HepG2 (cell line): ENCODE results near the gene KLF13. TPM values are rescaled to one million over a fixed set of nuclear protein-coding genes. Genes with fewer than 3 reads are reported as not detected.

Experiments
- ATAC-seq: fragments of 200-7000 bp; cut with Tn5 transposase; 3 replicates; pipeline ENCODE4 v1.9.1; 2020; ENCODE audit warnings: mild to moderate bottlenecking, moderate library complexity
- BruUV-seq: library from RNA; stranded (reverse); fragments of 400-500 nt; replicated peaks from 2 replicates; lab custom pipeline; 2021; lab: Mats Ljungman, UMichigan
- CTCF ChIA-PET: fragments of 300-600 bp; formaldehyde crosslinking; extraction: SDS; loops from one replicate; lab custom pipeline; 2021; ENCODE audit warnings: low total read pairs, inconsistent platforms, low intra/inter-chr PET ratio; lab: Yijun Ruan, JAX
- POLR2A ChIA-PET: fragments of 350-600 bp; sonication (Branson Sonifier 250); formaldehyde crosslinking; loops from one replicate; lab custom pipeline; 2020; ENCODE audit warnings: antibody characterized with exemption, inconsistent platforms; lab: Yijun Ruan, JAX
- DNase-seq: peaks from one replicate; pipeline ENCODE4 v3.0.0-alpha.2; 2015; ENCODE audit warnings: low spot score
- FAIRE-seq: peaks from 3 replicates; lab custom pipeline; 2011; peaks lifted over from hg19 to GRCh38; lab: Jason Lieb, UNC
- H2AFZ ChIP-seq: one replicate; pipeline ENCODE4 v1.6.1; 2011; ENCODE audit warnings: low read length, inconsistent platforms
- H3K27ac ChIP-seq: fragments of 300-600 bp; 3 replicates; pipeline ENCODE4 v1.8.0; 2011; ENCODE audit warnings: mixed run types, mild to moderate bottlenecking, mixed read lengths, low read length, inconsistent platforms; ENCODE audit not compliant: insufficient read depth; ENCODE audit errors: extremely low read length
- H3K27me3 ChIP-seq, 2 experiments: fragments of 200-600 bp in 1 of 2; 2 replicates in 1 of 2; 3 replicates in 1 of 2; pipeline versions ENCODE4 v1.6.0 to v1.8.0; 2011; ENCODE audit warnings: low read length in 2 of 2, mild to moderate bottlenecking in 2 of 2, moderate library complexity in 2 of 2, inconsistent platforms in 1 of 2; ENCODE audit not compliant: insufficient read depth in 2 of 2, control insufficient read depth in 1 of 2
- H3K36me3 ChIP-seq, 2 experiments: fragments of 200-600 bp in 1 of 2; replicated peaks in 1 of 2; 2 replicates in 1 of 2; 3 replicates in 1 of 2; pipeline versions ENCODE4 v1.5.1 to v1.8.0; 2011; ENCODE audit warnings: low read length in 2 of 2, inconsistent platforms in 1 of 2; ENCODE audit not compliant: insufficient read depth in 2 of 2, control insufficient read depth in 1 of 2
- H3K4me1 ChIP-seq: 2 replicates; pipeline ENCODE4 v1.5.1; 2012; ENCODE audit warnings: low read length, inconsistent platforms; ENCODE audit not compliant: insufficient read depth
- H3K4me2 ChIP-seq: 2 replicates; pipeline ENCODE4 v1.6.0; 2011; ENCODE audit warnings: low read depth, low read length, inconsistent platforms
- H3K4me3 ChIP-seq, 3 experiments: fragments of 200-600 bp in 1 of 3; sonication (generic), shearing (Covaris generic) in 1 of 3; replicated peaks in 1 of 3; 2 replicates each; pipeline ENCODE4 v1.5.1; 2011 to 2016; ENCODE audit warnings: low read length in 3 of 3, inconsistent platforms in 2 of 3, low read depth in 2 of 3, mild to moderate bottlenecking in 2 of 3, control low read depth in 1 of 3, mixed read lengths in 1 of 3; ENCODE audit not compliant: insufficient read depth in 1 of 3
- H3K79me2 ChIP-seq: one replicate; pipeline ENCODE4 v1.6.1; 2011; ENCODE audit warnings: low read length, inconsistent platforms; ENCODE audit not compliant: insufficient read depth
- H3K9ac ChIP-seq: 2 replicates; pipeline ENCODE4 v1.6.0; 2011; ENCODE audit warnings: mild to moderate bottlenecking, low read depth, low read length, inconsistent platforms; ENCODE audit not compliant: insufficient read depth
- H3K9me3 ChIP-seq: 2 replicates; pipeline ENCODE4 v1.5.1; 2012; ENCODE audit warnings: mild to moderate bottlenecking, low read length
- H4K20me1 ChIP-seq: 2 replicates; pipeline ENCODE4 v1.6.0; 2011; ENCODE audit warnings: inconsistent platforms, mild to moderate bottlenecking, low read length, moderate library complexity; ENCODE audit not compliant: insufficient read depth
- BORCS8-MEF2B ChIP-seq: sonication (generic); formaldehyde crosslinking; IDR thresholded peaks from 2 replicates; pipeline ENCODE4 v1.8.0; 2022; ENCODE audit warnings: mild to moderate bottlenecking, missing genetic modification reagents
- FOXK2 ChIP-seq: fragments of 450-650 bp; IDR thresholded peaks from 2 replicates; pipeline ENCODE4 v1.6.1; 2016
- FOXO1 ChIP-seq: sonication (generic); formaldehyde crosslinking; IDR thresholded peaks from 2 replicates; pipeline ENCODE4 v1.4.0; 2020; ENCODE audit warnings: missing genetic modification reagents
- GABPA ChIP-seq, 2 experiments: IDR thresholded peaks; 2 replicates each; pipeline ENCODE4 v1.6.1; 2011 to 2016; ENCODE audit warnings: low read depth in 2 of 2, low read length in 1 of 2, missing biosample characterization in 1 of 2, missing genetic modification characterization in 1 of 2
- HIVEP1 ChIP-seq: sonication (generic); formaldehyde crosslinking; IDR thresholded peaks from 2 replicates; pipeline ENCODE4 v1.4.0; 2020; ENCODE audit warnings: mild to moderate bottlenecking, missing genetic modification reagents
- ISL2 ChIP-seq: sonication (generic); formaldehyde crosslinking; IDR thresholded peaks from 2 replicates; pipeline ENCODE4 v1.5.0; 2020; ENCODE audit warnings: missing genetic modification reagents
- JDP2 ChIP-seq: sonication (generic); formaldehyde crosslinking; IDR thresholded peaks from 2 replicates; pipeline ENCODE4 v1.8.1; 2022; ENCODE audit warnings: missing genetic modification reagents, borderline replicate concordance
- SMYD3 ChIP-seq: sonication (generic); formaldehyde crosslinking; IDR thresholded peaks from 2 replicates; pipeline ENCODE4 v1.8.1; 2023; ENCODE audit warnings: mild to moderate bottlenecking, missing genetic modification reagents
- ZNF260 ChIP-seq: sonication (generic); formaldehyde crosslinking; IDR thresholded peaks from 2 replicates; pipeline ENCODE4 v1.4.0; 2020; ENCODE audit warnings: missing genetic modification reagents, low read depth, mild to moderate bottlenecking, borderline replicate concordance
- ZNF747 ChIP-seq: sonication (generic); formaldehyde crosslinking; IDR thresholded peaks from 2 replicates; pipeline ENCODE4 v1.8.1; 2023; ENCODE audit warnings: missing genetic modification reagents, mild to moderate bottlenecking, borderline replicate concordance
- ZNF790 ChIP-seq: sonication (generic); formaldehyde crosslinking; IDR thresholded peaks from 2 replicates; pipeline ENCODE4 v1.8.0; 2022; ENCODE audit warnings: missing genetic modification reagents, mild to moderate bottlenecking, borderline replicate concordance
- ZSCAN20 ChIP-seq: sonication (generic); formaldehyde crosslinking; IDR thresholded peaks from 2 replicates; pipeline ENCODE4 v1.4.0; 2020; ENCODE audit warnings: missing genetic modification reagents, mild to moderate bottlenecking, borderline replicate concordance
- WGBS: methylation state at CpG from one replicate; pipeline ENCODE4 v1.1.6; 2017; ENCODE audit warnings: low lambda C conversion rate; 5-methylcytosine and 5-hydroxymethylcytosine counted together
- in situ Hi-C: cut with HindIII; loops from 2 replicates; pipeline ENCODE4 v1.10.0; 2017; ENCODE audit warnings: low pct_unique_long_range_greater_than_20kb; ENCODE audit not compliant: extremely low pct_ligation_motif_present
- intact Hi-C: fragments of 100-400 bp; cut with micrococcal nuclease; formaldehyde crosslinking; loops from one replicate; pipeline ENCODE4 v1.10.0; 2022; ENCODE audit not compliant: unreplicated experiment
- polyA plus RNA-seq, 8 experiments: library from polyadenylated mRNA; depleted of rRNA in 3 of 8; stranded (reverse) in 7 of 8; unstranded in 1 of 8; fragments of >200 nt; fragmentation: Illumina TruSeq in 4 of 8; extraction: Trizol in 4 of 8; gene quantifications; 2 replicates each; pipeline versions ENCODE4 v1.2.1 to v1.2.3, GENCODE V29; 2011 to 2016; ENCODE audit warnings: low read depth in 4 of 8, missing spikeins in 1 of 8, mixed read lengths in 1 of 8; ENCODE audit not compliant: insufficient read depth in 1 of 8
- total RNA-seq, 5 experiments: library from RNA; depleted of rRNA; stranded (reverse); fragments of >200 nt; fragmentation: Illumina TruSeq; extraction: Trizol; gene quantifications; 2 replicates each; pipeline ENCODE4 v1.2.3, GENCODE V29; 2016; ENCODE audit warnings: low read depth in 1 of 5
- TF ChIP-seq, protein P1 (sequence below): sonication (generic); formaldehyde crosslinking; conservative IDR thresholded peaks from 2 replicates; pipeline ENCODE4 v1.8.0; 2022; ENCODE audit warnings: missing genetic modification reagents
- TF ChIP-seq, protein P2 (sequence below): sonication (generic); formaldehyde crosslinking; IDR thresholded peaks from 2 replicates; pipeline ENCODE4 v1.4.0; 2020; ENCODE audit warnings: missing genetic modification reagents
- TF ChIP-seq, protein P3 (sequence below): sonication (generic); formaldehyde crosslinking; IDR thresholded peaks from 2 replicates; pipeline ENCODE4 v1.8.1; 2023; ENCODE audit warnings: missing genetic modification reagents, inconsistent platforms, borderline replicate concordance
- TF ChIP-seq, protein P4 (sequence below): sonication (generic); formaldehyde crosslinking; IDR thresholded peaks from 2 replicates; pipeline ENCODE4 v1.8.0; 2022; ENCODE audit warnings: mild to moderate bottlenecking, missing genetic modification reagents

Gene KLF13
- total and polyA plus RNA-seq, 2 of the 13 experiments (the other 11 are each of a cell fraction or from before 2014, with no cell fraction given), result 16.8 to 25.1 TPM

DNA sequence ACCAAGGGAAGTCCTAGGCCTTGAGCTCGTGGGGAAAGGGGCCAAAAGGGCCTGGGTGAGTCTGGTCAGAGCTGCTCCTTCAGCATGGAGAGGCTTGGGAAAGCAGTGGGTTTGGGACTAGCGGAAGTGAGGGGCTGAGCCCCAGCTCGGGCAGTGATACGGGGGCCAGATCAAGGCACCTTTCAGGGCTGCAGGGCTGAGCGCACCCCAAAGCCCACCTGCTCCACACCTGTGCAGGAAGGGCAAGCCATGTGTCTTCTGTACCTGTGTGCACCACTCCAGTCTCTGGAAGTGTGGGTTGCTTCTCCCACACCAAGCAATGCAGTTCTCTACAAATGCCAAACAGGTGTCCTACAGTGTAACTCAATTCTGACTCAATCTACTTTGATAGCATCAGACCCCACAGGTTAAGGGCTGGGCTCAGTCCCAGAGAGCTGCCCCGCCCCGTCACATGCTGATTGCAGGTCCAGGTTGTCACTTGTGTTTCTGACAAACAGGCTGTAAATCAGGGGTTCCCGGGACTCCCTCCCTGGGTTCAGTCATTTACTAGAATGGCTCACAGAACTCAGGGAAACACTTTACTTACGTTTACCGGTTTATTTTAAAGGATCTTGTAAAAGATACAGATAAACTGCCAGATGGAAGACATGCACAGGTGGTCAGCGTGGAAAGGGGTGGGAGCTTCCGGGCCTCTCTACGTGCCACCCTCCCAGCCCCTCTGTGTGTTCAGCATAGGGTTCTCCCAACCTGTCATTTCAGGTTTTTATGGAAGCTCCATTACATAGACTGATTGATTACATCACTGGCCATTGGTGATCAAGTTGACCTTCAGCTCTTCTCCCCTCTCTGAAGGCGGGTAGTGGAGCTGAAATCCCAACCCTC, 28.8 kb upstream of the KLF13 start:
- no peaks in the 10 kb centered on the region for H3K27me3 ChIP-seq
- H3K79me2 ChIP-seq, result no peaks in the 10 kb centered on the region
- peak overlapping the region; percentile 60; the same call in 1 of the 2 replicates for H3K4me2 ChIP-seq
- ATAC-seq, result no peak
- CTCF ChIA-PET, result no interaction called here
- no peaks in the 10 kb centered on the region for H3K9me3 ChIP-seq
- no peak for DNase-seq
- BruUV-seq, result no TSS peak
- intact Hi-C loops, result no loop called here
- POLR2A ChIA-PET, result interaction anchor here (1.0 to 4.5 kb wide), 5 partner anchors 28 to 85 kb away, joined by 3 to 26 read pairs (median 6); partner anchors contain the start of gene KLF13
- FAIRE-seq, result no peak
- WGBS, result 90% methylated on average over 14 of the region's 14 CpGs
- no peaks in the 10 kb centered on the region for H3K36me3 ChIP-seq
- no peak overlapping the region for H2AFZ ChIP-seq
- H3K4me1 ChIP-seq, result peaks cover 92% of the 10 kb centered on the region
- peak overlapping the region; percentile 78 for H3K27ac ChIP-seq
- in situ Hi-C loops, result no loop called here
- no peaks in the 10 kb centered on the region for H4K20me1 ChIP-seq
- peak overlapping the region; percentile 16; the same call in 1 of the 2 replicates for H3K9ac ChIP-seq
- H3K4me3 ChIP-seq, result no peak overlapping the region
- TF ChIP-seq, protein P1, sequence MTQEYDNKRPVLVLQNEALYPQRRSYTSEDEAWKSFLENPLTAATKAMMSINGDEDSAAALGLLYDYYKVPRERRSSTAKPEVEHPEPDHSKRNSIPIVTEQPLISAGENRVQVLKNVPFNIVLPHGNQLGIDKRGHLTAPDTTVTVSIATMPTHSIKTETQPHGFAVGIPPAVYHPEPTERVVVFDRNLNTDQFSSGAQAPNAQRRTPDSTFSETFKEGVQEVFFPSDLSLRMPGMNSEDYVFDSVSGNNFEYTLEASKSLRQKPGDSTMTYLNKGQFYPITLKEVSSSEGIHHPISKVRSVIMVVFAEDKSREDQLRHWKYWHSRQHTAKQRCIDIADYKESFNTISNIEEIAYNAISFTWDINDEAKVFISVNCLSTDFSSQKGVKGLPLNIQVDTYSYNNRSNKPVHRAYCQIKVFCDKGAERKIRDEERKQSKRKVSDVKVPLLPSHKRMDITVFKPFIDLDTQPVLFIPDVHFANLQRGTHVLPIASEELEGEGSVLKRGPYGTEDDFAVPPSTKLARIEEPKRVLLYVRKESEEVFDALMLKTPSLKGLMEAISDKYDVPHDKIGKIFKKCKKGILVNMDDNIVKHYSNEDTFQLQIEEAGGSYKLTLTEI (CRISPR knock-in tag), result no peak
- TF ChIP-seq BORCS8-MEF2B (CRISPR knock-in tag) (no peak), HIVEP1 (CRISPR knock-in tag) (no peak), JDP2 (CRISPR knock-in tag) (no peak), FOXK2 (no peak), SMYD3 (CRISPR knock-in tag) (no peak), ZNF260 (no peak), ZNF747 (CRISPR knock-in tag) (no peak), ZNF790 (CRISPR knock-in tag) (no peak), ISL2 (no peak), ZSCAN20 (no peak), GABPA (IDR thresholded peaks at IDR 0.05; ENCODE audit: low read depth, low read length) (no peak), GABPA (CRISPR knock-in tag; IDR thresholded peaks at IDR 0.05; ENCODE audit: low read depth) (no peak), FOXO1 (CRISPR knock-in tag) (no peak)
- TF ChIP-seq, protein P2, sequence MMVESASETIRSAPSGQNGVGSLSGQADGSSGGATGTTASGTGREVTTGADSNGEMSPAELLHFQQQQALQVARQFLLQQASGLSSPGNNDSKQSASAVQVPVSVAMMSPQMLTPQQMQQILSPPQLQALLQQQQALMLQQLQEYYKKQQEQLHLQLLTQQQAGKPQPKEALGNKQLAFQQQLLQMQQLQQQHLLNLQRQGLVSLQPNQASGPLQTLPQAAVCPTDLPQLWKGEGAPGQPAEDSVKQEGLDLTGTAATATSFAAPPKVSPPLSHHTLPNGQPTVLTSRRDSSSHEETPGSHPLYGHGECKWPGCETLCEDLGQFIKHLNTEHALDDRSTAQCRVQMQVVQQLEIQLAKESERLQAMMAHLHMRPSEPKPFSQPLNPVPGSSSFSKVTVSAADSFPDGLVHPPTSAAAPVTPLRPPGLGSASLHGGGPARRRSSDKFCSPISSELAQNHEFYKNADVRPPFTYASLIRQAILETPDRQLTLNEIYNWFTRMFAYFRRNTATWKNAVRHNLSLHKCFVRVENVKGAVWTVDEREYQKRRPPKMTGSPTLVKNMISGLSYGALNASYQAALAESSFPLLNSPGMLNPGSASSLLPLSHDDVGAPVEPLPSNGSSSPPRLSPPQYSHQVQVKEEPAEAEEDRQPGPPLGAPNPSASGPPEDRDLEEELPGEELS (CRISPR knock-in tag), result no peak
- TF ChIP-seq, protein P3, sequence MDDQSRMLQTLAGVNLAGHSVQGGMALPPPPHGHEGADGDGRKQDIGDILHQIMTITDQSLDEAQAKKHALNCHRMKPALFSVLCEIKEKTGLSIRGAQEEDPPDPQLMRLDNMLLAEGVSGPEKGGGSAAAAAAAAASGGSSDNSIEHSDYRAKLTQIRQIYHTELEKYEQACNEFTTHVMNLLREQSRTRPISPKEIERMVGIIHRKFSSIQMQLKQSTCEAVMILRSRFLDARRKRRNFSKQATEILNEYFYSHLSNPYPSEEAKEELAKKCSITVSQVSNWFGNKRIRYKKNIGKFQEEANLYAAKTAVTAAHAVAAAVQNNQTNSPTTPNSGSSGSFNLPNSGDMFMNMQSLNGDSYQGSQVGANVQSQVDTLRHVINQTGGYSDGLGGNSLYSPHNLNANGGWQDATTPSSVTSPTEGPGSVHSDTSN (CRISPR knock-in tag), result no peak
- TF ChIP-seq, protein P4, sequence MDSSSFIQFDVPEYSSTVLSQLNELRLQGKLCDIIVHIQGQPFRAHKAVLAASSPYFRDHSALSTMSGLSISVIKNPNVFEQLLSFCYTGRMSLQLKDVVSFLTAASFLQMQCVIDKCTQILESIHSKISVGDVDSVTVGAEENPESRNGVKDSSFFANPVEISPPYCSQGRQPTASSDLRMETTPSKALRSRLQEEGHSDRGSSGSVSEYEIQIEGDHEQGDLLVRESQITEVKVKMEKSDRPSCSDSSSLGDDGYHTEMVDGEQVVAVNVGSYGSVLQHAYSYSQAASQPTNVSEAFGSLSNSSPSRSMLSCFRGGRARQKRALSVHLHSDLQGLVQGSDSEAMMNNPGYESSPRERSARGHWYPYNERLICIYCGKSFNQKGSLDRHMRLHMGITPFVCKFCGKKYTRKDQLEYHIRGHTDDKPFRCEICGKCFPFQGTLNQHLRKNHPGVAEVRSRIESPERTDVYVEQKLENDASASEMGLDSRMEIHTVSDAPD (CRISPR knock-in tag), result no peak
